ENCODE data around the gene GPR89A. TPM values are rescaled to one million over a fixed set of nuclear protein-coding genes. Genes with fewer than 3 reads are reported as not detected.
"Not testable (repeated sequence)": the region's sequence is repeated elsewhere in the genome, so short reads cannot be mapped to it uniquely, and the experiment has no call there.

The GPR89A gene
- polyA plus RNA-seq, 1 experiment = 14.1 TPM

DNA sequence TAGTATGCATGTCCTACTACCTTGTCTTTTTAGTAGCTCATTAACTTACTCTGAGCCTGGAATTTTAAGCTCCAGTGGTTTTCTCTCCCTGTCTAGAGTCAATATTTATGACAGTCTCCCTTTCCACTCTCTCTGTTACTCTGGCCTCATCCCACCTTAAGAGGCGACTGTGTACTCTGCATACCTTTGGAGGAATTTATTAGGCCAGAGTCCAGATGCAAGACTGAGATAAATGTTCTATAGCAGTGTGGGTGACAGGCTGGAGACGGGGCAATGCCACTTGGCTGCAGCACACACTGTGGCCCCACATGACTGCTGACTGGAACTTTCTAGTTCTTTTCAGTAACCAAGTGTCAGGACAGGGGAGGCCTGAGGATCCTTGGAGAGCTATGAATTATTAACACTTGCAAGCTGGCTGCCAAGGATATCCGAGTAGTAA is 103.4 kb downstream of the GPR89A start:
- TF ChIP-seq, protein P1, sequence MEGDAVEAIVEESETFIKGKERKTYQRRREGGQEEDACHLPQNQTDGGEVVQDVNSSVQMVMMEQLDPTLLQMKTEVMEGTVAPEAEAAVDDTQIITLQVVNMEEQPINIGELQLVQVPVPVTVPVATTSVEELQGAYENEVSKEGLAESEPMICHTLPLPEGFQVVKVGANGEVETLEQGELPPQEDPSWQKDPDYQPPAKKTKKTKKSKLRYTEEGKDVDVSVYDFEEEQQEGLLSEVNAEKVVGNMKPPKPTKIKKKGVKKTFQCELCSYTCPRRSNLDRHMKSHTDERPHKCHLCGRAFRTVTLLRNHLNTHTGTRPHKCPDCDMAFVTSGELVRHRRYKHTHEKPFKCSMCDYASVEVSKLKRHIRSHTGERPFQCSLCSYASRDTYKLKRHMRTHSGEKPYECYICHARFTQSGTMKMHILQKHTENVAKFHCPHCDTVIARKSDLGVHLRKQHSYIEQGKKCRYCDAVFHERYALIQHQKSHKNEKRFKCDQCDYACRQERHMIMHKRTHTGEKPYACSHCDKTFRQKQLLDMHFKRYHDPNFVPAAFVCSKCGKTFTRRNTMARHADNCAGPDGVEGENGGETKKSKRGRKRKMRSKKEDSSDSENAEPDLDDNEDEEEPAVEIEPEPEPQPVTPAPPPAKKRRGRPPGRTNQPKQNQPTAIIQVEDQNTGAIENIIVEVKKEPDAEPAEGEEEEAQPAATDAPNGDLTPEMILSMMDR (IDR thresholded peaks at IDR 0.05; ENCODE audit: insufficient read depth, low read depth, low read length) = no peak
- CTCF ChIA-PET = interaction anchor here (1.0 kb wide), 1 partner anchor 9 kb away, joined by 6 read pairs; no protein-coding TSS in a partner anchor
- POLR2A ChIA-PET = no interaction called here

GRCh38 chr1:145714524-145715111 is 106.8 kb downstream of the GPR89A start:
- ChIA-PET CTCF (no interaction called here), POLR2A (no interaction called here)
- TF ChIP-seq, protein P1 (IDR thresholded peaks at IDR 0.05; ENCODE audit: insufficient read depth, low read depth, low read length) = no peak
- no peaks in the 10 kb centered on the region for H3K27me3 ChIP-seq (ENCODE audit: control insufficient read depth, insufficient read depth, low read length)
- no peaks in the 10 kb centered on the region for H3K36me3 ChIP-seq (ENCODE audit: control insufficient read depth, insufficient read depth, low read length)
- no peak for DNase-seq (ENCODE audit: low read depth)
- H3K4me3 ChIP-seq (ENCODE audit: low read depth, low read length) = no peak overlapping the region

More for the DNA sequence above, 103.4 kb downstream of the GPR89A start:
- no peak for DNase-seq (ENCODE audit: low read depth)
- no peak overlapping the region for H3K4me3 ChIP-seq (ENCODE audit: low read depth, low read length)
- H3K27me3 ChIP-seq (ENCODE audit: control insufficient read depth, insufficient read depth, low read length) = no peaks in the 10 kb centered on the region
- no peaks in the 10 kb centered on the region for H3K36me3 ChIP-seq (ENCODE audit: control insufficient read depth, insufficient read depth, low read length)

DNA sequence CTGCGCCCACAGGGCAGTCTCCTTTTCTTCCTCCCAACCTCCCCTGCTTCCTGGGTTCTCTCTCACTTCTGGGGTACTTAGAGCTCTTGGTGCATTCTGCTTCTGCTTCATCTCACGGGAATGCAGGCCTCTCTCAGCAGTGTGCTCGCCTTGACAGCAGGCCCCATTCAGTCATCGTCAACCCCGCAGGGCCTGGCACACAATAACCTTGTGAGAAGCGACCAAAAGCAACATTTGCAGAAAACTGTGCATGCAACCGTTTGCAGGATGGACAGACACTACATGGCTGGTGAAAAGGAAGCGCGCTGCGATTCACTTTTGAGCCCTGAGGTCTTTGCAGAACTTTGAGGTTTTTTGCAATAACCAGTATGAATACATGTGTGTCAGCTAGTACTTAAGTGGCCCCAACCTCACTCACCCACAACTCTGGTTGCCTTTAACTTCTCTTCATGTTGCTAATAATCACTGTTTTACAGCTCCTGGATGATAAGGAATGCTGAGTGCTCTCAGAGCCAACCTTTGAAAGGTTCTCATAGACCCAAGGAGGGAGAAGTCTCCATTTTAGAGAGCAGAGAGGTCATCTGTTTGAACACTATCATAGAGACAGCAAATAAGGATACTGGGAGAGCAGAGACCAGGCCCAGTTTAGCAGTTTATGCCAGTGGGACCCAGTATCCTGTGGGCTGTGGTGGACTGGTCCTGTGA is 109.0 kb downstream of the GPR89A start:
- no peaks in the 10 kb centered on the region for H3K36me3 ChIP-seq (ENCODE audit: control insufficient read depth, insufficient read depth, low read length)
- POLR2A ChIA-PET = interaction anchor here (0.6 kb wide), 1 partner anchor 79 kb away, joined by 4 read pairs; no protein-coding TSS in a partner anchor
- H3K27me3 ChIP-seq (ENCODE audit: control insufficient read depth, insufficient read depth, low read length) = no peaks in the 10 kb centered on the region
- CTCF ChIA-PET = no interaction called here
- TF ChIP-seq, protein P1 (IDR thresholded peaks at IDR 0.05; ENCODE audit: insufficient read depth, low read depth, low read length) = no peak
- DNase-seq (ENCODE audit: low read depth) = no peak
- no peak overlapping the region for H3K4me3 ChIP-seq (ENCODE audit: low read depth, low read length)

DNA sequence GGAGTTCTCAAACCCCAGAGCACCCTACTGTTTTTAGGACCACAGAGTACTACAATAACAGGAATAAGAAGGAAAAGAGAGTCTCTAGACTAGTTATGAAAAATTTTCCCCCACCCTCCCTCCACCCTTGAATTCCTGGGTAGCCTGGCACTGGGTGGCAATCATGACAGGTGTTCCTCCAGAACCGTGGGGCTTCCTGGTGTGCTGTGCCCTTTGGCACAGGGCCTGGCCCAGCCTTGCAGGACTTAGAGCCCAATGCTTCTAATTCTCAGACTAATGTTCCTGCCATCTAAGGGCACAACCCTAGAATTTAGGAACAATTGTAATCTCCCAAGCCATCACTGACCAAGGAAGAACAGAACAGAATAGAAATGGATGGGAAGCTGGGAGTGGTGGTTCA is 110.0 kb downstream of the GPR89A start:
- ChIA-PET POLR2A (no interaction called here), CTCF (no interaction called here)
- TF ChIP-seq, protein P1 (IDR thresholded peaks at IDR 0.05; ENCODE audit: insufficient read depth, low read depth, low read length) = no peak
- no peak for DNase-seq (ENCODE audit: low read depth)
- H3K4me3 ChIP-seq (ENCODE audit: low read depth, low read length) = no peak overlapping the region
- H3K36me3 ChIP-seq (ENCODE audit: control insufficient read depth, insufficient read depth, low read length) = no peaks in the 10 kb centered on the region
- no peaks in the 10 kb centered on the region for H3K27me3 ChIP-seq (ENCODE audit: control insufficient read depth, insufficient read depth, low read length)

GRCh38 chr1:145718465-145718864 is 110.7 kb downstream of the GPR89A start:
- H3K27me3 ChIP-seq (ENCODE audit: control insufficient read depth, insufficient read depth, low read length); H3K36me3 ChIP-seq (ENCODE audit: control insufficient read depth, insufficient read depth, low read length); H3K4me3 ChIP-seq (ENCODE audit: low read depth, low read length); CTCF ChIA-PET; DNase-seq (ENCODE audit: low read depth); POLR2A ChIA-PET: not testable (repeated sequence)

All from BJ (cell line).